ENCODE results near the gene PCBP1.

DNA sequence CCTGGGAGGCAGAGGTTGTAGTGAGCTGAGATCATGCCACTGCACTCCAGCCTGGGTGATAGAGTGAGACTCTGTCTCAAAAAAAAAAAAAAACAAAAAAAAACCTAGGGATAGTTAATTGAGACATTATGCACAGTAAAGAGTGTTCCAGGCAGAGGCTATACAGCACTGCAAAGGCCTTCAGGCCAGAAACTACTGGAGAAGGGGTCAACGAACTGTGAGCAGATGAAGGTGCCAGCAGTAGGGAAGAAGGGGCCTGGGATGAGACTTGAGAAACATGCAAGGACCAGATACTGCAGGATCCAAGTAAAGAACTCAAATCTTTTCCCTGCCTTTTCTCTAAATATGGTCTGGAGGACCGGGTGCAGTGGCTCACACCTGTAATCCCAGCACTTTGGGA lies 26.0 kb upstream of the PCBP1 start:
- TF ChIP-seq YY1 (IDR thresholded peaks at IDR 0.05; ENCODE audit: insufficient read depth, insufficient read length) (no peak), ZNF274 (IDR thresholded peaks at IDR 0.05; ENCODE audit: low read depth, low read length) (no peak), SUZ12 (IDR thresholded peaks at IDR 0.05; ENCODE audit: extremely low read depth, insufficient read depth, insufficient read length) (no peak)

Measured in NT2/D1 (cell line).